Activated CD8-positive, alpha-beta memory T cell treated with anti-CD3 and anti-CD28 coated beads for 36 hours (primary cell): ENCODE data around the gene TRNP1. TPM values are rescaled to one million over a fixed set of nuclear protein-coding genes. Genes with fewer than 3 reads are reported as not detected.

Source experiments
- CTCF ChIA-PET: fragments of 350-600 bp; sonication (Branson Sonifier 250); formaldehyde crosslinking; loops from one replicate; lab custom pipeline; 2021; ENCODE audit warnings: antibody characterized with exemption; lab: Charles Lee
- POLR2A ChIA-PET: fragments of 350-600 bp; sonication (Branson Sonifier 250); formaldehyde crosslinking; loops from one replicate; lab custom pipeline; 2021; ENCODE audit warnings: antibody characterized with exemption; lab: Charles Lee
- total RNA-seq, 2 experiments: library from RNA; stranded (reverse); gene quantifications; one replicate each; pipeline ENCODE4 v1.2.3, GENCODE V29; 2021

TRNP1 gene
- total RNA-seq, 2 experiments from 2014 or later = 0.55 to 0.99 TPM

DNA sequence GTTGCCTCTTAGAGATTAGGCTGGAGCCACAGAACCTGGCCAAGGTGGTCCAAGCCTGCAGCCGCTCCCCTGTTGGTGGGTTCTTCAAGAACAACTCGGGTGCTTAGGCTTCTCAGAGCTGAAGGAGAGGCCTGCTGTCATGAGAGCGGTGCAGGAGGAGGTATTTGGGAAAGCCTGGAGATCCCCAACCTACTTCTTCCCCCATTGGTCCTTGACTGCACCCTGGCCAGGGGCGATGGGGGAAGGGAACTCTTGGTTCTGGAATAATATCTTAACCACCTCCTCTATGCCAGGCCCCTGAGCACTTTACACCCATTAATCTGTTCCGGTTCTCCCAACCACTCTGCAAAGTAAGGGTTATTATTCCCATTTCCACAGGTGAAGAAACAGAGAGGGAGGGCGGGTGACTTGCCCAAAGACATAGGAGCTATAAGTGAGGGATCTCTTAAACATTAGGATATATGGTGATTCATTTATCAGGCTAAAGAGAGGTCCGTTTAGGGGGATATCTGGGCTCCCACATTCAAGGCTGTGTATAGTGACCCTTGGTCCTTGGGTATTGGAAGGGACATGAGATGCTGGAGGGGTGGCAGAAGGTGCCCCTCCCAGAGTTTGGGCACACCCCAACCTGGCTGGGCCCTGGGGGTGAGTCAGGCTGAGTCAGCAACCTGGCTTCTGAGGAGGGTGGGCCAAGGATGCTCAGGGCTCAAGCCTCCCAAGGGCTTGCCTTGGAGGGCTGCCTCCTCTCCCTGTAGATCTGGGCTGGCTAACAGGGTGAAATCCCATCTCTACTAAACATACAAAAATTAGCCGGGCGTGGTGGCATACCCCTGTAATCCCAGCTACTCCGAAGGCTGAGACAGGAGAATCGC, 5.2 kb downstream of the TRNP1 start:
- CTCF ChIA-PET = interaction anchor here (0.6 to 2.8 kb wide), 10 partner anchors 9 to 639 kb away, joined by 3 to 14 read pairs (median 4); no protein-coding TSS in a partner anchor
- POLR2A ChIA-PET = no interaction called here

GRCh38 chr1:26999440-26999987, 6.0 kb downstream of the TRNP1 start:
- POLR2A ChIA-PET = no interaction called here
- CTCF ChIA-PET = interaction anchor here (0.7 kb wide), 1 partner anchor 103 kb away, joined by 3 read pairs; no protein-coding TSS in a partner anchor

DNA sequence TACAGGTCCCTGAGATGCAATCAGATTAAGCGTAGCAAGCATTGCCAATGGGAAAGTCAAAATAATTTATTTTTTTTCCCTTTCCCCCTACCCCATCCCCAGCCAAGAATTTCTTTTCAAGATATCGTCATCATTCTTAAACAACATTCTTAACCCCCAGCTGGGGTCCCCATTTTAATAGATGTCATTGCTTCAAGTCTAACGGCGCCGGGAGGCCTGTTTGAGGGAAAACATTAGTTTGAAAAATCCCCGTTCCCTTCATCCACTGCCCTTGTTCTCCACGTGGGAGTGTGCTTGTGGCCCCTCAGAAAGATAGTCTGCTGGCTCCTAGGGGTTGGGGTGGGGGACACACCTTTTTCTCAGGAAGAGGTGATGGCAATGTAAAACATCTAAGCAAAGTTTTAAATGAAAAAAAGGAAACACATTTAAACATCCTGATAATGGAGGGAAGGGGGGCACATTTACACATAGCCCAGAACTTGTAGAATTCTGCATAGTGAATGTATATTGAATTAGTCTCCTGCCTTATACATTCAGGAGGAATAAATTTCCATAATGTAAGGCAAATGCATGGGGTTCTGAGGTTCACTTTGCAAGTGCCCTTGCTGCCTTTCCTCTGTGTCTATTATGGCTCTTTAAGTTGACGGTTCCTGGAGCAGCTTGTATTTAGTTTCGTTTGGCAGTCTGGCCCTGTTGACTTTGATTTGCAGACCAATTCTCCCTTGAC, 6.8 kb downstream of the TRNP1 start:
- ChIA-PET CTCF (no interaction called here), POLR2A (interaction anchor here (0.5 kb wide), 1 partner anchor 396 kb away, joined by 4 read pairs; no protein-coding TSS in a partner anchor)

GRCh38 chr1:27000817-27001460, 7.4 kb downstream of the TRNP1 start:
- POLR2A ChIA-PET = interaction anchor here (0.5 kb wide), 1 partner anchor 395 kb away, joined by 4 read pairs; no protein-coding TSS in a partner anchor
- CTCF ChIA-PET = interaction anchor here (1.3 kb wide), 1 partner anchor 101 kb away, joined by 3 read pairs; no protein-coding TSS in a partner anchor

GRCh38 chr1:27001570-27002360, 8.3 kb downstream of the TRNP1 start:
- POLR2A ChIA-PET = no interaction called here

GRCh38 chr1:27003745-27004470, 10.4 kb downstream of the TRNP1 start:
- POLR2A ChIA-PET = no interaction called here
- CTCF ChIA-PET = interaction anchor here (0.6 kb wide), 1 partner anchor 9 kb away, joined by 4 read pairs; no protein-coding TSS in a partner anchor

More at GRCh38 chr1:27001570-27002360, 8.3 kb downstream of the TRNP1 start:
- CTCF ChIA-PET = interaction anchor here (1.3 kb wide), 1 partner anchor 100 kb away, joined by 3 read pairs; no protein-coding TSS in a partner anchor

- POLR2A ChIA-PET = no interaction called here
- CTCF ChIA-PET = interaction anchor here (0.6 to 1.3 kb wide), 2 partner anchors 8 to 9 kb away, joined by 3 to 4 read pairs; no protein-coding TSS in a partner anchor
These were observed 11.1 kb downstream of the TRNP1 start for GRCh38 chr1:27004471-27005165.

DNA sequence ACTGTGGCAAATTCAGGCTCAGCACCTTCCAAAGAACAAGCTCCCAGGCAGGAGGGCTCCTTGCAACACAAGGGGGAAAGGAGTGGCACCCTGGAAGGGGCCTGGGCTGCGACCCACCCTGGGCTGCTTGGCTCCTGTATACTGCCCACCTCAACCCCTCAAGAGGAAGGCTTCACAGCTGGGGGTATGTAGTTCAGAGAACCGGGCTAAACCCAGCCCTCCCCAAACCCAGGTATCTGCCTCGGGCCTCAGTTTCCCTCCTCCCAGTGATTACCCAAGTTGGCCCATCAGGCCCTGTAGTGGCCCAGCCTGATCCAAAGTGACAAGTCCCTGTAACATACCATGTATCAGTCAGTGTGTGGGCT, 11.7 kb downstream of the TRNP1 start:
- CTCF ChIA-PET = interaction anchor here (1.3 kb wide), 1 partner anchor 8 kb away, joined by 3 read pairs; no protein-coding TSS in a partner anchor
- POLR2A ChIA-PET = no interaction called here

GRCh38 chr1:27005648-27006496, 12.4 kb downstream of the TRNP1 start:
- POLR2A ChIA-PET = no interaction called here

DNA sequence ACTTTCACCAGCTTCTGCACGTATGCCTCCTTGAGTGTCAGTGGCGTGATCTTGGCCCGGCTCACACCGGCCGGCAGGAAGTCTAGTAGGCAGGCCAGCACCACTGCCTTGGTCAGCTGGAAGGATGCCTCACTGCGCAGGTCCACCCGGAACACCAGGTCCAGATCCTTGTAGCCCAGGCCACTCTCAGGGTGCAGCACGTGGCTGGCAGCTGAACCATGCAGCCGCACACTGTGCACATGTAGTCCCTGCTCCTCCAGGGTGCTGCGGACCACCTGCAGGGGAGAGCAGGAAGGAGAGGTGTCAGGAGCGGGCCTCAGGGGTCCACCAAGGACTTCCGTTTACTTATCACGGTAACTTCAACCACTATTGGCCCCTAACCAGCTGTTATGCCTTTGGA, 13.2 kb downstream of the TRNP1 start:
- ChIA-PET POLR2A (interaction anchor here (0.6 kb wide), 2 partner anchors 15 to 279 kb away, joined by 3 to 7 read pairs; no protein-coding TSS in a partner anchor), CTCF (interaction anchor here (3.5 kb wide), 1 partner anchor 9 kb away, joined by 14 read pairs; no protein-coding TSS in a partner anchor)

More at GRCh38 chr1:27005648-27006496, 12.4 kb downstream of the TRNP1 start:
- CTCF ChIA-PET = interaction anchor here (1.3 kb wide), 1 partner anchor 9 kb away, joined by 3 read pairs; no protein-coding TSS in a partner anchor

DNA sequence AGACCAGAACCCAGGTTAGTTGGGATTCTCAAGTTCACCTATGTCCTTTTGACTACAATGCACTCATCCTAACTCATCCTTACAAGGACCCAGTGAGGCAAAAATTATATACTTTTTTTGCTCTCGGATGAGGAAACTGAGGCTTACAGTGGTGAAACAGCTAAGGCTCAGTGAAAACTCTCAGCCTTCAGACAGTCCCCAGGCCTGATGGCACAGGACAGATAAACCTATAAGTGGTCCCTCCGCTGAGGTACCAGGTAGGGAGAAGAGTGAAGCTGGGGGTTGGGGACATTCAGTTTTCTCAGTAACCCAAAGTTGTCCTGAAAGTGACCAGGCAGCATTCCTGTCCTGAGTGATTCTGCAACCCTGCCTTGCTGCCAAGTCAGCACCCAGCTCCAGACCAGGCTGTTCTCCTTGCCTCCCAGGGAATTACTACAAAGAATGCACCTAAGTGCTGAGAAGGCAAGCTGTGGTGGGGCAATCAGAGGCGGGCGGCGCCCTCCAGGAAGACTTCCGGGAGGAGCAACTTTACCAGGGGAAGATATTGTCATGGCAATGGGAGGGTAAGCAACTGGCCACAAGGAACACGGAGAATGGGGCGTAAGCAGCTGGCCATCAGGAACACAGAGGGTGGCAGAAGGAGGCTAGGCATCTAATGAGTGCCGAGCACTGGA, 14.6 kb downstream of the TRNP1 start:
- ChIA-PET POLR2A (interaction anchor here (0.6 kb wide), 1 partner anchor 143 kb away, joined by 4 read pairs; no protein-coding TSS in a partner anchor), CTCF (interaction anchor here (1.1 to 3.5 kb wide), 2 partner anchors 10 to 12 kb away, joined by 3 to 14 read pairs; no protein-coding TSS in a partner anchor)

- POLR2A ChIA-PET = no interaction called here
- CTCF ChIA-PET = interaction anchor here (0.6 to 3.5 kb wide), 2 partner anchors 12 to 126 kb away, joined by 3 to 14 read pairs; no protein-coding TSS in a partner anchor
These were observed 16.2 kb downstream of the TRNP1 start for GRCh38 chr1:27009601-27010197.

GRCh38 chr1:27010226-27010994, 16.9 kb downstream of the TRNP1 start:
- CTCF ChIA-PET = no interaction called here
- POLR2A ChIA-PET = no interaction called here
